GM19438 (cell line): ENCODE results near the gene RAB22A.
A peak's percentile ranks its signal among the peaks of the same experiment; 100 is the strongest.

Source experiments
- ATAC-seq: cut with Tn5 transposase; IDR thresholded peaks from one replicate; pipeline ENCODE4 v1.9.1; 2021; ENCODE audit warnings: low read depth; ENCODE audit not compliant: unreplicated experiment

RAB22A gene

GRCh38 chr20:58382096-58382495, 72.6 kb downstream of the RAB22A start:
- no peak for ATAC-seq

GRCh38 chr20:58384821-58385220, 75.3 kb downstream of the RAB22A start:
- no peak for ATAC-seq

DNA sequence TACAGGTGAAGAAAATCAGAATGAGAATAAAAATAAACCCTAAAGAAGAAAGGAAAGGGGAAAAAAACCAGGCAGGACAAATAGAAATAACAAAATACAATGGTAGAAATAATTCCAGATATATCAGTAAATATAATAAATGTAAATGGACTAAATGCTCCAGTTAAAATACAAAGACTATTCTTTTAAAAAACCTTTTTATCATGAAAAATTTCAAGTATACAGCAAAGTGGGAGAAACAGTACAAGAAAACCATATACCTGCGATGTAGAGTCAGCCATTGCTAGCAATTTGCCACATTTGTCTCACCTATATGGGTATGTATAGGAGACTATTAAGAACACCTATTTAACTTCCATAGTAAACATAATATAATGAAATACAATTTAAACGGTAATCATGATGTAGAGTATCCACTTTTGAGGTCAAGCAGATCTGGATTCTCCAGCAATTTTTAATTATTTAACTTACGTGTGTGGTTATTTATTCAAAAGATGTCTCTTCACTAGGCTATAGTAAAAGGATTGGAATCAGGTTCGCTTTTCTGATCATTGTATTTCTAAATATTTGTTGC, 78.6 kb downstream of the RAB22A start:
- no peak for ATAC-seq

- ATAC-seq: peak; percentile 99
Measured at GRCh38 chr20:58388882-58389323, 79.4 kb downstream of the RAB22A start, which contains the start of gene VAPB. TSS of gene VAPB (plus strand) at chr20:58389229. CDS start at chr20:58389460, 231 bp downstream.

- peak; percentile 25 for ATAC-seq
Measured at GRCh38 chr20:58389324-58389967, 79.9 kb downstream of the RAB22A start.

DNA sequence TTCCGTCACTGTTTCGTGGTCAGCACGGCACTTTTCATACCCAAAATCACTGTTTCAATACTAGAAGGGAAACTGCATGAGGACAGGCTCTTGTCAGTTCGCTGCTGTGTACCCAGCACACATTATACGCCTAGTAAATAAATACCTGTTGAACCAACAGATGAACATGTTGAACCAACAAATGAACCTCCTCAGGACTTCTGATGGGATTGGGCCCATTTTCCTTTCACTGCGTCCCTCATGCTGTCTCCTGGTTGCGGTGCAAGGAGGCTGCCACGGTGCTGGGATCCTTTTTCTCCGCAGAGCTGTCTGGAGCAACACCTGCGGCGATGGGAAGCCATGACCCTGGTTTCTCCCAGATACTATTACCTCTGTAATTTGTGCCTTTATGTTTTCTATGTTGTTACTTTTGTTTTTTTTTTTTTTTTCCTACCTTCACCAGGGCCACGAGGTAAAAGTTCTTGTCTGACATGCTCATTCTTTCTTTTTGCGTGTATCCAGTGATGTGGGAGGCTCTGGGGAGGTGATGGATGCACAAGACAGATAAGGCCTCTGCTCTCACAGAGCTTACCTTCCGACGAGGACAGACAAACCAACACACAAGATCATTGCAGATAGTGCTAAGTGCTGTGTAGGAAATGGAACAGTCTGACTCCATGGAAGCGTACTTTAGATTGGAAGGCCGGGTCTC, 80.6 kb downstream of the RAB22A start:
- ATAC-seq: no peak

- ATAC-seq: no peak
Measured at GRCh38 chr20:58390659-58391035, 81.1 kb downstream of the RAB22A start.

DNA sequence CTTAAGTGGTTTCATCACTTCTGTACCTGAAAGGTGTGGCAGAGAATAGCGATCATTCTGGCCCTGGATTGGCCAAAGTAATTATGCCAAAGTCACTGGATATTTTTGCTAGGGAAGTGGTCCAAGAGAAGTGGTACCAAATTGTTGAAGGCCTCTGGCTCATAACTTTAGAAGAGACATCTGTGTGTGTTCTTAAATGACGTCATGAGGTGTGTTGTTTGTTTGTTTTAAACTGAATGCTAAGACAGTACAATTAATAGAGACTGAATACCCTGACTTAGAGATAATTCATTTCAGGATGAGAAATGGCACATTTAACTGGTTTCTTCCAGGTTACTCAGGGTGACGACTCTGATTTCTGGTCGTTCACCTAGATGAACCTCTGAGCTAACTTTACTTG, 82.8 kb downstream of the RAB22A start:
- no peak for ATAC-seq

- no peak for ATAC-seq
Measured at GRCh38 chr20:58393299-58393698, 83.8 kb downstream of the RAB22A start.

GRCh38 chr20:58394801-58395200, 85.3 kb downstream of the RAB22A start:
- no peak for ATAC-seq

- no peak for ATAC-seq
Measured at GRCh38 chr20:58395604-58396003, 86.1 kb downstream of the RAB22A start.

- no peak for ATAC-seq
Measured at GRCh38 chr20:58397429-58397828, 87.9 kb downstream of the RAB22A start.

- no peak for ATAC-seq
Measured at GRCh38 chr20:58398254-58398653, 88.7 kb downstream of the RAB22A start.

- ATAC-seq: no peak
Measured at GRCh38 chr20:58399926-58400325, 90.4 kb downstream of the RAB22A start.

- ATAC-seq: no peak
Measured at GRCh38 chr20:58401162-58401561, 91.6 kb downstream of the RAB22A start.

DNA sequence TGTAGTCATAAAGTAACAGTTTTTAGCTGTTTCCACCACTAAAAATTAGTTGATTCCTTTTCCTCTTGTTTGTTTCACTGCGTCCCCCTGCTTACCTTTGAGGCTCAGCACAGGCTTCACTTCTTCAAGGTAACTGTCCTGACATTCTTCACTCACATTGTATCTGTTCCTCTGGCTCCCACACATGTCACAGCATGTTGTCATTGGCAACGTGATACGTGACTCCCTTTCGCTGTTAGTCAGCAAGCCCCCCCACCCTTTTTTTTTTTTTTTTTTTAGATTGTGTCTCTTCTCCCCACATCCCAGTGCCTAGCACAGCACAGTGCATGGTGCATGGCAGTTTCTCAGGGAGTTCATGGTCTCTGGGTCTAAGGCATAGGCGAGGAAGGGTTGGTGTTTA, 92.8 kb downstream of the RAB22A start:
- ATAC-seq: no peak

GRCh38 chr20:58402827-58403226, 93.3 kb downstream of the RAB22A start:
- peak; percentile 84 for ATAC-seq

GRCh38 chr20:58403272-58403671, 93.8 kb downstream of the RAB22A start:
- ATAC-seq: no peak

- ATAC-seq: no peak
Measured at GRCh38 chr20:58405504-58406291, 96.2 kb downstream of the RAB22A start.

DNA sequence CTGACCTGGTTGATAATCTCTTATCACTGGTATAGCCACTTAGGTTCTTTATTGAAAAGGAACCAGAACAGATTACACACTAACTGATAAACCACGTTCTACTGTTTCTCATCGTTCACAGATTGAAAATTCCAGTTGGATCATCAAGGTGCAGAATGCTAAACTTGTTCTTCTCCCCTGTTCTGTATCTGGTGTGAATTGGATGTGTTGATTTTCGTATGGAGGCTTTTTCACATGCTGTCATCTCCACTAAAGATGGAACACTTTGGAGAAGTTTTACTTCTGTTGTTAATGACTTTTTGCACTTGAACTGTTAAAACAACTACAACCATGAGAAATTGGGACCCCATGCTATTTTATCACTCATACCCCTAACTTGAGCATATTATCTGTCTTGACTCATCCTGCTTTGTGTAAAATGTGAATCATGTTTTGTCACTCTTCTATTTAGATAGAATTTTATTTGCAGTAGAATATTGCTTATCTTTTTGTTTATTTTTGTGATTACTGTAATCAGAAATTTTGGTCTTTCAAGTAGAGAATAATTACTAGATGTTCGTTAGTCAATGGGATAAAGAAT, 97.0 kb downstream of the RAB22A start:
- ATAC-seq: no peak
